Mesangial cell (primary cell): ENCODE measurements around the gene CER1. TPM values are rescaled to one million over a fixed set of nuclear protein-coding genes. Genes with fewer than 3 reads are reported as not detected.

ENCODE experiments used
- total RNA-seq: library from RNA; depleted of rRNA; stranded (reverse); fragments of >200 nt; gene quantifications from 2 replicates; pipeline ENCODE4 v1.2.3, GENCODE V29; 2015

CER1 gene
- not detected in 2 replicates for total RNA-seq

GRCh38 chr9:14722391-14723035 is at the start of gene CER1:
Gene CER1 (minus strand): TSS chr9:14722733. CDS start chr9:14722672, 61 bp downstream.

DNA sequence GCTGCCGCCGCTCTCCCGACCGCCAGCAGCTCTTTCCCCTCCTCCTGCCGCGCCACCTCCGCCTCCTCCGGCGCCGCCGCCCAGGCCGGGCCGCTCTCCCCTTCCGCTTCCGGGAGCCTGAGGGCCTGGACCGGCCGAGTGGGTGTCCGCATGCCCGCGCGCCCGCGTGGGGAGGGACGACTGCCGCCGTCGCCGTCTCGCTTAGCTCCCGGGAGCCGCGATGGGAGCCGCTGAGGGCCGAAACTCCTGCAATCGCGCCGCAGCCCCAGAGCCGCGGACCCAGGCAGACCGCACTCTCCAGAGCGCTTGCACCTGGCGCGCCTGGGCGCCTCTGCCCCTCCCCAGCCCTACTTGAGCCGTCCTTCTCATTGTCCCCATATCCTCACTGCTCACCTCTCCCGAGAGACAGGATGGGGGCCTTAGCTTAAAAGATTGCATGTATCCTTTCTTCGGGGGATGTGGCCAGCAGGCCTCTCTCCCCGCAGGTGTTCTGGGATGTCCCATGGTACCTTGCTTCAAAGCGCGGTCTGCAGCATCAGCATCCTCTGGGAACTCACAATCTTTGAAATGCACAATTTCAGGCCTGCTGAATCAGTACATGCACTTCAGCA is 29.2 kb downstream of the CER1 start, which contains the start of gene ZDHHC21:
TSS of gene ZDHHC21 (minus strand) at position 182 of the 611 bp plus-strand sequence. CDS start 19,092 bp downstream, outside the sequence.

Other genes with a start within 250 kb of the CER1 start
- 2.9 and 4.1 TPM in 2 replicates for gene ZDHHC21, start 29.3 kb downstream of the CER1 start, total RNA-seq
- under 0.01 and 1.6 TPM in 2 replicates for gene FREM1, start 187.7 kb upstream of the CER1 start, total RNA-seq